SJSA1 (cell line): ENCODE data around the gene KLHL12. TPM values are rescaled to one million over a fixed set of nuclear protein-coding genes. Genes with fewer than 3 reads are reported as not detected.
"Not testable (repeated sequence)": the region's sequence is repeated elsewhere in the genome, so short reads cannot be mapped to it uniquely, and the experiment has no call there.

Experiments
- DNase-seq, 2 experiments: peaks; one replicate each; pipeline ENCODE4 v3.0.0-alpha.2; 2015 to 2020; ENCODE audit warnings: low spot score in 2 of 2, low read depth in 1 of 2
- H3K27ac ChIP-seq: fragments of 250-450 bp; sonication (Bioruptor Pico); 2 replicates; pipeline ENCODE4 v1.5.1; 2020; ENCODE audit warnings: mild to moderate bottlenecking, moderate library complexity
- H3K27me3 ChIP-seq: fragments of 250-450 bp; sonication (Bioruptor Pico); replicated peaks from 2 replicates; pipeline ENCODE4 v1.5.1; 2020; ENCODE audit warnings: mild to moderate bottlenecking, moderate library complexity
- H3K36me3 ChIP-seq: fragments of 250-450 bp; sonication (Bioruptor Pico); 2 replicates; pipeline ENCODE4 v1.5.1; 2020; ENCODE audit warnings: mild to moderate bottlenecking
- H3K4me1 ChIP-seq: fragments of 250-450 bp; sonication (Bioruptor Pico); replicated peaks from 2 replicates; pipeline ENCODE4 v1.6.1; 2021; ENCODE audit warnings: mild to moderate bottlenecking
- H3K4me3 ChIP-seq: fragments of 250-450 bp; sonication (Bioruptor Pico); 2 replicates; pipeline ENCODE4 v1.5.1; 2020; ENCODE audit warnings: mild to moderate bottlenecking
- H3K9me3 ChIP-seq: fragments of 250-450 bp; sonication (Bioruptor Pico); replicated peaks from 2 replicates; pipeline ENCODE4 v1.5.1; 2020; ENCODE audit warnings: mild to moderate bottlenecking
- total RNA-seq: library from RNA; depleted of rRNA; stranded (reverse); fragments of >200 nt; shearing (Covaris generic); gene quantifications from 2 replicates; pipeline ENCODE4 v1.2.3, GENCODE V29; 2014

The KLHL12 gene
- total RNA-seq, 1 experiment from 2014 or later = 28.9 TPM

- no peak overlapping the region for H3K4me3 ChIP-seq
- peaks cover 36% of the 10 kb centered on the region for H3K36me3 ChIP-seq
- no peaks in the 10 kb centered on the region for H3K9me3 ChIP-seq
- no peaks in the 10 kb centered on the region for H3K27me3 ChIP-seq
- no peak overlapping the region for H3K27ac ChIP-seq
- no peak for DNase-seq
- no peaks in the 10 kb centered on the region for H3K4me1 ChIP-seq
Observed at GRCh38 chr1:202938287-202938925, 11.4 kb upstream of the KLHL12 start.

GRCh38 chr1:202936409-202936808 lies 9.4 kb upstream of the KLHL12 start:
- DNase-seq, H3K27me3 ChIP-seq: not testable (repeated sequence)
- H3K36me3 ChIP-seq = peaks cover 19% of the 10 kb centered on the region

GRCh38 chr1:202935844-202936243 lies 8.8 kb upstream of the KLHL12 start:
- Histone ChIP-seq H3K36me3 (peaks cover 13% of the 10 kb centered on the region; the same call in 1 of the 2 replicates), H3K4me3 (no peak overlapping the region), H3K9me3 (no peaks in the 10 kb centered on the region), H3K27me3 (no peaks in the 10 kb centered on the region), H3K4me1 (no peaks in the 10 kb centered on the region), H3K27ac (no peak overlapping the region)
- no peak for DNase-seq

More at GRCh38 chr1:202936409-202936808, 9.4 kb upstream of the KLHL12 start:
- H3K27ac ChIP-seq, H3K9me3 ChIP-seq, H3K4me3 ChIP-seq, H3K4me1 ChIP-seq: not testable (repeated sequence)

GRCh38 chr1:202934755-202935154 lies 7.7 kb upstream of the KLHL12 start:
- no peaks in the 10 kb centered on the region for H3K27me3 ChIP-seq
- no peaks in the 10 kb centered on the region for H3K4me1 ChIP-seq
- H3K27ac ChIP-seq = no peak overlapping the region
- DNase-seq = no peak
- H3K4me3 ChIP-seq = no peak overlapping the region
- peaks cover 4% of the 10 kb centered on the region; the same call in 1 of the 2 replicates for H3K36me3 ChIP-seq
- no peaks in the 10 kb centered on the region for H3K9me3 ChIP-seq

- H3K4me1 ChIP-seq = no peaks in the 10 kb centered on the region
- DNase-seq = no peak
- no peaks in the 10 kb centered on the region for H3K9me3 ChIP-seq
- no peak overlapping the region for H3K4me3 ChIP-seq
- no peaks in the 10 kb centered on the region for H3K36me3 ChIP-seq
- no peaks in the 10 kb centered on the region for H3K27me3 ChIP-seq
- H3K27ac ChIP-seq = no peak overlapping the region
Observed at GRCh38 chr1:202932476-202932875, 5.4 kb upstream of the KLHL12 start.

GRCh38 chr1:202923533-202923932 lies 3.5 kb downstream of the KLHL12 start:
- Histone ChIP-seq H3K9me3 (no peaks in the 10 kb centered on the region), H3K27ac (no peak overlapping the region), H3K36me3 (peaks cover 37% of the 10 kb centered on the region), H3K4me1 (peaks cover 4% of the 10 kb centered on the region; the same call in 1 of the 2 replicates), H3K4me3 (no peak overlapping the region), H3K27me3 (no peaks in the 10 kb centered on the region)
- DNase-seq = no peak

GRCh38 chr1:202919615-202920014 lies 7.4 kb downstream of the KLHL12 start:
- H3K9me3 ChIP-seq = no peaks in the 10 kb centered on the region
- no peak for DNase-seq
- H3K36me3 ChIP-seq = peaks cover 65% of the 10 kb centered on the region
- H3K27me3 ChIP-seq = no peaks in the 10 kb centered on the region
- H3K4me1 ChIP-seq = no peaks in the 10 kb centered on the region
- H3K4me3 ChIP-seq = no peak overlapping the region
- H3K27ac ChIP-seq = no peak overlapping the region

GRCh38 chr1:202915146-202915545 lies 11.9 kb downstream of the KLHL12 start:
- Histone ChIP-seq H3K36me3 (peaks cover 68% of the 10 kb centered on the region), H3K27me3 (no peaks in the 10 kb centered on the region), H3K9me3 (no peaks in the 10 kb centered on the region), H3K4me3 (no peak overlapping the region), H3K27ac (no peak overlapping the region), H3K4me1 (no peaks in the 10 kb centered on the region)
- DNase-seq = no peak

- H3K9me3 ChIP-seq, DNase-seq, H3K4me1 ChIP-seq, H3K27ac ChIP-seq, H3K4me3 ChIP-seq, H3K27me3 ChIP-seq: not testable (repeated sequence)
- H3K36me3 ChIP-seq = peaks cover 69% of the 10 kb centered on the region
Observed at GRCh38 chr1:202912476-202912875, 14.6 kb downstream of the KLHL12 start.

- no peaks in the 10 kb centered on the region for H3K9me3 ChIP-seq
- DNase-seq = no peak
- no peaks in the 10 kb centered on the region for H3K27me3 ChIP-seq
- no peak overlapping the region for H3K27ac ChIP-seq
- peaks cover 61% of the 10 kb centered on the region for H3K36me3 ChIP-seq
- H3K4me3 ChIP-seq = no peak overlapping the region
- H3K4me1 ChIP-seq = no peaks in the 10 kb centered on the region
Observed at GRCh38 chr1:202909494-202909893, 17.5 kb downstream of the KLHL12 start.

- no peak for DNase-seq
- Histone ChIP-seq H3K9me3 (no peaks in the 10 kb centered on the region), H3K27me3 (no peaks in the 10 kb centered on the region), H3K36me3 (peaks cover 58% of the 10 kb centered on the region), H3K27ac (no peak overlapping the region), H3K4me3 (no peak overlapping the region), H3K4me1 (no peaks in the 10 kb centered on the region)
Observed at GRCh38 chr1:202908998-202909397, 18.0 kb downstream of the KLHL12 start.

GRCh38 chr1:202905331-202905730 lies 21.7 kb downstream of the KLHL12 start:
- no peak overlapping the region for H3K4me3 ChIP-seq
- H3K27me3 ChIP-seq = no peaks in the 10 kb centered on the region
- DNase-seq = no peak
- H3K4me1 ChIP-seq = no peaks in the 10 kb centered on the region
- no peak overlapping the region for H3K27ac ChIP-seq
- H3K36me3 ChIP-seq = peaks cover 49% of the 10 kb centered on the region
- H3K9me3 ChIP-seq = no peaks in the 10 kb centered on the region

- peaks cover 39% of the 10 kb centered on the region for H3K36me3 ChIP-seq
- H3K27ac ChIP-seq, H3K9me3 ChIP-seq, DNase-seq, H3K4me1 ChIP-seq, H3K27me3 ChIP-seq, H3K4me3 ChIP-seq: not testable (repeated sequence)
Observed at GRCh38 chr1:202903808-202904207, 23.2 kb downstream of the KLHL12 start.

- Histone ChIP-seq H3K27ac (no peak overlapping the region), H3K36me3 (peaks cover 34% of the 10 kb centered on the region), H3K4me1 (no peaks in the 10 kb centered on the region), H3K27me3 (no peaks in the 10 kb centered on the region), H3K9me3 (no peaks in the 10 kb centered on the region), H3K4me3 (no peak overlapping the region)
- DNase-seq = no peak
Observed at GRCh38 chr1:202901555-202901954, 25.5 kb downstream of the KLHL12 start.

GRCh38 chr1:202892501-202892900 lies 34.5 kb downstream of the KLHL12 start:
- peaks cover 41% of the 10 kb centered on the region for H3K36me3 ChIP-seq
- H3K9me3 ChIP-seq = no peaks in the 10 kb centered on the region
- peaks cover 13% of the 10 kb centered on the region for H3K4me1 ChIP-seq
- no peak for DNase-seq
- no peak overlapping the region for H3K4me3 ChIP-seq
- no peak overlapping the region for H3K27ac ChIP-seq
- H3K27me3 ChIP-seq = no peaks in the 10 kb centered on the region
